ENCODE results near the gene CD19.
A peak's percentile ranks its signal among the peaks of the same experiment; 100 is the strongest.
"Not testable (repeated sequence)": the region's sequence is repeated elsewhere in the genome, so short reads cannot be mapped to it uniquely, and the experiment has no call there.

CD19 gene

DNA sequence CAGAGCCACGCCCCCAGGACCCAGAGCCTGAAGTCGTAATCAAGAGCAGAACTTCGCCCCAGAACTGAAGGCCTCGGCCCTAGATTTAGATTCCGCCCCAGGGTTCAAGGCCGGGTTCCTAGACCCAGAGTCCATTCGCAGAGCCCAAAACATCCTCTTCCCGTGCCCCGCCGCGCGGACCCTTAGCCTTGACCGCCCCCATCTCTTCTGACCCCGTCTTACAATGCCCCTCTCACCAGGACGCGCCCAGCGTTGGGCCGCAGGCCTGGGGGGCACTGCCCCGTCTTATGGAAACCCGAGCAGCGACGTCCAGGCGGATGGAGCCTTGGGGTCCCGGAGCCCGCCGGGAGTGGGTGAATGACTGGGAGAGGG lies 5.0 kb downstream of the CD19 start:
- no peak for DNase-seq (ENCODE audit: low spot score)

DNA sequence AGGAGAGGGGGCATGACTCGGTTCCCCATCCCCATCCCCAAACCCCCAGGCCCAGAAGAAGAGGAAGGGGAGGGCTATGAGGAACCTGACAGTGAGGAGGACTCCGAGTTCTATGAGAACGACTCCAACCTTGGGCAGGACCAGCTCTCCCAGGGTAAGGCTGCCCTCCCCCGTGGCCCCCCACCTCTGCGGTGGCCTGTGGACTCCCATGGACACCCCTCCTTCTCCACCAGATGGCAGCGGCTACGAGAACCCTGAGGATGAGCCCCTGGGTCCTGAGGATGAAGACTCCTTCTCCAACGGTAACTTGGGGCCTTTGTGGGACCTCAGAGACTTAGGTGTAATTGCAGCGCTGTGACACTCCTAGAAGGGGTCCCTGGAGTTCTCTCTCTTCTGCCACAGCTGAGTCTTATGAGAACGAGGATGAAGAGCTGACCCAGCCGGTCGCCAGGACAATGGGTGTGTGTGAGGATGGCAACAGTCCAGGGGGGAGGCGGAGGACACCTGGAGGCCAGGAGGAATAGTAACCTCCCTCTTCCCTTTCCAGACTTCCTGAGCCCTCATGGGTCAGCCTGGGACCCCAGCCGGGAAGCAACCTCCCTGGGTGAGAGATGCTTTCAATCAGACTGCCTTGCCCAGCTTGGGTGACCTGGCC lies 5.6 kb downstream of the CD19 start:
- DNase-seq (ENCODE audit: low spot score): no peak

DNA sequence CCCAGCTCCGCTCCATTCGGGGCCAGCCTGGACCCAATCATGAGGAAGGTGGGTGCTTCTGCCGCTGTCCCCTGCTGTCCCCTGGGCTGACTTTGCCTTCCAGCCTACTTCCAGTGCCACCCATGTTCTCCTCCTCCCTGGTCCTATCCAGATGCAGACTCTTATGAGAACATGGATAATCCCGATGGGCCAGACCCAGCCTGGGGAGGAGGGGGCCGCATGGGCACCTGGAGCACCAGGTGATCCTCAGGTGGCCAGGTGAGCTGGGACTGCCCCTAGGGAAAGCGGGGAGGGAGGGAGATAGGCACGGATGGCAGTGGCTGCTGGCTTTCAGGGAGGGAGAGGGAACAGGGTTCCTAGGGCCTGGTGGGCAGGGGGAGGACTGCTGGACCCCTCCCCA lies 7.0 kb downstream of the CD19 start:
- DNase-seq (ENCODE audit: low spot score): no peak

DNA sequence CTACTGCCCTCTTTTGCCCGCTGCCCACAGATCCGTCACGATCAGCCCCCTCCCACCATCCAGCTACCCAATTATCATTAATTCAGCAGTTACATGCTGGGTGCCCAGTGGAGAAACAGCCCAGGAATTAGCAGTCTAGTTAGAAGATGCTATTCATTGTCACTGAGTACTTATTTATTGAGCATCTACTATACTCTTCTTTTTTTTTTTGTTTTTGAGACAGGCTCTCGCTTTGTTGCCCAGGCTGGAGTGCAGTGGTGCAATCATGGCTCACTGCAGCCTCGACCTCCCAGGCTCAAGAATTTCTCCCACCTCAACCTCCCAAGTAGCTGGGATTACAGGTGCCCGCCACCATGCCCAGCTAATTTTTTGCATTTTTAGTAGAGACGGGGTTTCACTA lies 8.1 kb downstream of the CD19 start:
- DNase-seq (ENCODE audit: low spot score): not testable (repeated sequence)

DNA sequence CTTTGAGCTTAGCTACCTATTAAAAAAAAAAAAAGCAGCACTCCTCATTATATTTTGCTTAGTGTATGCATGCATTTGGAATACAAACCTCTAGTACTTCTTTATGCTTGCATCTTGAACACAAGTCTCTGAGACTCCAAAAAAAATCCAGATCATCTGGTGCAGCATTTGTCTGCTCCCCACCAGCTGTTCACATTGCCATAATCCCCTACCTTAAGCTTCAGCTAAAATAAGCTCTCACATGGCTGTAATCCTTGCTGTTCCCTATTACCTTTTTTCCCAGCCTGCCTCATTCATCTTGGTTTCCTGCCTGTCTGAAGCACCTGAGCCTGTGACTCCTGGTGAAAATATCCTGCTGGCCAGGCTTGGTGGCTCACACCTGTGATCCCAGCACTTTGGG lies 11.5 kb downstream of the CD19 start:
- no peak for DNase-seq (ENCODE audit: low spot score)

DNA sequence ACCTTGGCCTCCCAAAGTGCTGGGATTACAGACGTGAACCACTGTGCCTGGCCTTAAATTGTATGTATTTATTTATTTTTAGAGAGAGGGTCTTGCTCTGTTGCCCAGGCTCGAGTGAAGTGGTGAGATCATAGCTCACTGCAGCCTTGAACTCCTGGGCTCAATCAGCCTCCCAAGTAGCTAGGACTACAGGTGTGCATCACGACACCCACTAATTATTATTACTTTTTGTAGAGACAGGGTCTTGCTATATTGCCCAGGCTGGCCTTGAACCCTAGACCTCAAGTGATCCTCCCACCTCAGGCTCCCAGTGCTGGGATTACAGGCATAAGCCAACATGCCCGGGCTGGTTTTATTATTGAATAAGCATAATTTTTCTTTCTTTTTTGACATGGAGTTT lies 14.9 kb downstream of the CD19 start:
- DNase-seq (ENCODE audit: low spot score): no peak

DNA sequence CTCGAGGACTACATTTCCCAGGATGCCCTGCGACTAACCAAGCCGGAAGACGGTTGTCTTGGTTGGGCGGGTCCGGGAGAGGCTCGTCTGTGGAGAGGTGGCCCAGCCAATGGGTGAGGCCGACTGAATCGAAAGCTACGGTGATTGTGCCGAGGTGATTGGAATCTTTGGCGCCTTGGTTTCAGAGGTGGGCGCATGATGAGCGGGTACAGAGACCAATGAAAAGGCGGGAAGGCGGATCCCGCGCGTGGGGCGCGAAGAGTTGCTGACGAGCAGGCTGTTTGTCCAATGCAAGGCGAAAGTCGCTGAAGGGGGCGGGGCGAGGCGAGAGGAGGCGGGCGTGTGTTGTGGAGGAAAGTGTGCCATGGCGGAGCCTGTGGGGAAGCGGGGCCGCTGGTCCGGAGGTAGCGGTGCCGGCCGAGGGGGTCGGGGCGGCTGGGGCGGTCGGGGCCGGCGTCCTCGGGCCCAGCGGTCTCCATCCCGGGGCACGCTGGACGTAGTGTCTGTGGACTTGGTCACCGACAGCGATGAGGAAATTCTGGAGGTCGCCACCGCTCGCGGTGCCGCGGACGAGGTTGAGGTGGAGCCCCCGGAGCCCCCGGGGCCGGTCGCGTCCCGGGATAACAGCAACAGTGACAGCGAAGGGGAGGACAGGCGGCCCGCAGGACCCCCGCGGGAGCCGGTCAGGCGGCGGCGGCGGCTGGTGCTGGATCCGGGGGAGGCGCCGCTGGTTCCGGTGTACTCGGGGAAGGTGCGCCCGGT lies 19.1 kb downstream of the CD19 start, which contains the start of gene NFATC2IP:
Gene NFATC2IP (plus strand): TSS at position 290 of the 762 bp plus-strand sequence. CDS start 75 bp downstream, at position 365.
- peak; percentile 100 for DNase-seq (ENCODE audit: low spot score)

DNA sequence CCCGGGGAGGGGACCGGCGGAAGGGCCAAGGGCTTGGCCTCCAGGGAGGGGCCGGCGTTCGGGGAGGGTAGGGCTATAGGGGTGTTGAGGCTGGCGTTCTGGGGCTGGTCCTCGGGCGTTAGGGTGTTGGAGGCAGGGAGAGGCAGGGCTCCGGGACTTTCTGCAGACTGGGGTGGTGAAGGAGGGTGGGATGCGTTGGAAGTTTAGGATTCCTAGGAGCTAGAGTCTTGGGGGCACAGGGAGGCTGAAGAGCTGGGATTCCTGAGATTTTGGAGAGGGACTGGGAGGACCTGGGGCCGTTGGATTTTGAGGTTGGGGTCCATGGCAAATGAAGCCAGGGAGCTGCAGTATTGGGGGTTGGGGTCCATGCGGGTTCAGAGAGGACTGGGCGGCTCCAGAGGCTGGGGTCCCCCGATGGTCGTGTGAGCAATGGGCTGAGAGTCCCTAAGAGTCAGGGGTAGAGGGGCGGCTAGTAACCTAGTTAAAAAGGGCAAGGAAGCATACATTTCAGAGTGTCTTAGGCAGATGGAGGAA lies 19.7 kb downstream of the CD19 start:
- DNase-seq (ENCODE audit: low spot score): no peak

DNA sequence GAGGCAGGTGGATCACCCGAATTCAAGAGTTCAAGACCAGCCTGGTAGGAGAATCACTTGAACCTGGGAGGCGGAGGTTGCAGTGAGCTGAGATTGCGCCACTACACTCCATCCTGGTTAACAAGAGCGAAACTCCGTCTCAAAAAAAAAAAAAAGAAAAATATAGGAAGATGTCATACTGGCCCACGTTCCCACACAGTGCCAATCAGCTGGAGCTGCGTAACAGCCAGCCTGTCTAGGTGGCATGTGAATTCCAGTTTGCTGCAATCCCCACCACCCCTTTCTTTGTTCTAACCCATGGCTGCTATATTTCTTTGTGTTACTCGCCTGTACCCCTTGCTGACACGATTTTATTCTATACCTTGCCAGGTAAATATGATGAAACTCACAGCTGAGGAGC lies 26.4 kb downstream of the CD19 start:
- no peak for DNase-seq (ENCODE audit: low spot score)

DNA sequence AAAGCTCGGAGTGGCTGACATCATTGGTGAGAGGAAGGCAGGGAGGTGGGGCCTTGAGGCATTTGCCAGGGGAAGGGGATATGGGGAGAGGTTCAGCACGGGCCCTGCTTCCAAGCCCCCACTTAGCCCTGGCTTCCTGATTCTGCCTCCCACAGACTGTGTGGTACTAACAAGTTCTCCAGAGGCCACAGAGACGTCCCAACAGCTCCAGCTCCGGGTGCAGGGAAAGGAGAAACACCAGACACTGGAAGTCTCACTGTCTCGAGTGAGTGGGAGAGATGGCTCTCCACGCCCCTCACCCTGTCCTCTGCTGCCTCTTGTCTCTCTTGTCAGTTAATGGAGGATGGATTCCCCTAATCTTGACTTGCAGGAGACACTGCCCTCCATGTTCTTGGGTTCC lies 27.1 kb downstream of the CD19 start:
- DNase-seq (ENCODE audit: low spot score): no peak

DNA sequence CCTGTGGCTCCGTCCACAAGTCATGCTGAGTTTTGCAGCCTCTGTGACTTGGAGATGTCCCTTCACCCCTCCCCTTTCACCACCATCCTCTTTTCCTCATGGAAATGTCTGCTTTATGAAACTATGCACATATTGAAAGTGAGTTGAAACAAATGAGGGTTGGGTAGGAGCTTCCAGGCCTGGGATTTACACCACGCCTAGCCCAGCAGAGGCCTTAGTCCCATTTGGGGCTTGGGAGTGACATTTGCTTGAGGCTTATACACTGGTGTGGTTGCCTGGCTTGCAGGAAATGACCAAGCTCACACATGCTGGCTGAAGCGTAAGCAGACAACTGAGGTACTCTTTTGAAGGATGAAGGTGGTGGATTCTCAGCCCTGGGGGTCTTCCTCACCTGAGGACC lies 32.3 kb downstream of the CD19 start:
- DNase-seq (ENCODE audit: low spot score): no peak

DNA sequence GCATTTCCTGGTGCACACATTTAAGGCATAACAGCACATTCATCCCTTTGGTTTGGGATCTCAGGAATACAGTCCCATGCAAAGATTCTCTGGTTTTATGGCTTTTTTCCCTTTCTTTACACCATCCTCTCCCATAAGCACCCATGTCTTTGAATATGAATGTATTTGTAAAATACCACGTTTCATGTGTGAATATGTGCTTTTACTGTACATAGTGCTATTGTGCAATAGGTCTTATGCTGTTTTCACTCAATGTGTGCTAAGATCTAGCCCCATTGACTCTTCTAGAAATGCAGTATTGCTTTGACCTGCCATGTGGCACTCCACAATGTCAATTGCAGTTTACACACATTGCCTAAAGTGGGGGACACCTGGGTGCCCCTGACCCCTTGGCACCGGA lies 32.7 kb downstream of the CD19 start:
- no peak for DNase-seq (ENCODE audit: low spot score)

DNA sequence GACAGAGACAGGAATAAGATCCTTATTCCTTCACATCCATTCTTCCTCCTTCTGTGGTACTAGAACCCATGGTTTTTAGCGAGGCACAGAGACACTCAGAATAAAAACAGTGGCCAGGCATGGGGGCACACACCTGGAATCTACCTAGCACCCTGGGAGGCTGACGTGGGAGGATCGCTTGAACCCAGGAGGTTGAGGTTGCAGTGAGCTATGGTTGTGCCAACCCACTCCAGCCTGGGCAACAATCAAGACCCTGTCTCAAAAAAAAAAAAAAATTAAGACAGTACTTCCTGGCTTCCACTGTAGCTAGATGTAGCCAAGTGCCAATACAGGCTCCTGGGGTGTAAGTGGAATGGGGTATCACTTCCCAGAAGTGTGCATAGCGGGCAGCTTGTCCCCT lies 35.4 kb downstream of the CD19 start:
- no peak for DNase-seq (ENCODE audit: low spot score)

DNA sequence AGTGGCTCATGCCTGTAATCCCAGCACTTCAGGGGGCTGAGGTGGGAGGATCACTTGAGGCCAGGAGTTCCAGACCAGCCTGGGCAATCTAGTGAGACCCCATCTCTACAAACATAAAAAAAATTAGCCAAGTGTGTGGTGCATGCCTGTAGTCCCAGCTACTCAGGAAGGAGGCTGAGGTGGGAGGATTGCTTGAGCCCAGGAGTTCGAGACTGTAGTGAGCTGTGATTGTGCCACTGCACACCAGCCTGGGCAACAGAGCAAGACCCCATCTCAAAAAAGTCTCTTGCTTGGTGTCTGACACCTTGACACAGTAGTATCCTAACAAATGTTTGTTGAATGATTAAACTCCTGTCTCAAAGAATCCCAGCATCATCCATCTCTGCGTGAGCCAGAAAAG lies 37.9 kb downstream of the CD19 start:
- DNase-seq (ENCODE audit: low spot score): not testable (repeated sequence)

DNA sequence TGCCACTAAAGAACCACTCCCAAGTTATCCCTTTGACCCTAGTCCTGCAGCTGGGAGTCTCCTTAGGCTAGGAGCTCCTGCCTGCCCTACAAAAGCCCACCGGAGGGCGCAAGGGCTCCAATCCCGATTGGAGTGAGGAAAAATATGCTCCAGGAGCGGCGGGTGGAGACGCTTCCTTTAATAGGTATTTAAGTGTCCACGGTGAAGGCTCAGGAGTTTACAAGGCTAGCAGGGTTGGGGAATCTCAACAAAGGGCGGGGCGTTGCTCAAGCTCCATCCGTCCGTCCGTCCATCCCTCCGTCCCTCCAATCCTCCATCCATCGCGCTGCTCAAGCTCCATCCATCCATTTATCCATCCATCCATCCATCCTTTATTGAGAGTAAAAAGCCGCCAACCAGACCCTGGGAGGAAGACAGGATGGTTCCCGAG lies 42.3 kb downstream of the CD19 start:
- DNase-seq (ENCODE audit: low spot score): peak; percentile 64

DNA sequence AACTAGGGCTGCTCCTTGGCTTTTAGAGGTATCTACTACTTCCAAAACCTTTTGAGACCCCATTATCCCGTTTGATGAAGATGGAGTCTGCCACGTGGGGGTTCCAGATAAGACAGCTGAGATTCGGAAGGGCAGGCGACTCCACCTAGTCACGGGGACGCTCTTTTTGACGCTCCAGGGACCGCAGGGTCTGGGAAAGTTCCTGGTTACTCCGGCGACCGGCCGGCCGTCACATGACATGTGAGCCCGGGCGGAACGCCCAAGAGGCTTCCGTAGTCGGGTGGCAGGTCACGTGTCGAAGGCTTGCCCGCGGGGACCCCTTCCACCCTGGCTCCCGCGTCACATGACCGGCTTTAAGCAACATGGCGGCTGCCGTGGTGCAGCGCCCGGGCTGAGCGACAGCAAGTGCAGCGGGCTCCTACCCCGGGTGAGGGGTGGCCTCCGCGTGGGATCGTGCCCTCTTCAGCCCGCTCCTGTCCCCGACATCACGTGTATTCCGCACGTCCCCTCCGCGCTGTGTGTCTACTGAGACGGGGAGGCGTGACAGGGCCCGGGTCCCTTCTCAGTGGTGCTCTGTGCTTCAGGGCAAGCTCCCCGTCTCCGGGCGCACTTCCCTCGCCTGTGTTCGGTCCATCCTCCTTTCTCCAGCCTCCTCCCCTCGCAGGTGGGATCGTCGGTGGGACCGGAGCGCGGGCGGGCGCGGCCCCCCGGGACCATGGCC lies 42.8 kb downstream of the CD19 start, which contains the start of gene SPNS1:
Gene SPNS1 (plus strand): TSS at position 342 of the 721 bp plus-strand sequence. CDS start 374 bp downstream, at position 716.
- peak; percentile 92 for DNase-seq (ENCODE audit: low spot score)

DNA sequence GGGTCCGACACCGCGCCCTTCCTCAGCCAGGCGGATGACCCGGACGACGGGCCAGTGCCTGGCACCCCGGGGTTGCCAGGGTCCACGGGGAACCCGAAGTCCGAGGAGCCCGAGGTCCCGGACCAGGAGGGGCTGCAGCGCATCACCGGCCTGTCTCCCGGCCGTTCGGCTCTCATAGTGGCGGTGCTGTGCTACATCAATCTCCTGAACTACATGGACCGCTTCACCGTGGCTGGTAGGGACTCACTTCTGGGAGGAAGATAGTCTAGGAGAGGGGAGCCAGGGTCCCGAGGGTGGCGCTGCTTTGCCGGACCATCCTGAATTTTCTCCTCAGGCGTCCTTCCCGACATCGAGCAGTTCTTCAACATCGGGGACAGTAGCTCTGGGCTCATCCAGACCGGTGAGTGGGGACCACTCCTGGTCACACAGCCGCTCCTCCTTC lies 43.4 kb downstream of the CD19 start:
- no peak for DNase-seq (ENCODE audit: low spot score)

DNA sequence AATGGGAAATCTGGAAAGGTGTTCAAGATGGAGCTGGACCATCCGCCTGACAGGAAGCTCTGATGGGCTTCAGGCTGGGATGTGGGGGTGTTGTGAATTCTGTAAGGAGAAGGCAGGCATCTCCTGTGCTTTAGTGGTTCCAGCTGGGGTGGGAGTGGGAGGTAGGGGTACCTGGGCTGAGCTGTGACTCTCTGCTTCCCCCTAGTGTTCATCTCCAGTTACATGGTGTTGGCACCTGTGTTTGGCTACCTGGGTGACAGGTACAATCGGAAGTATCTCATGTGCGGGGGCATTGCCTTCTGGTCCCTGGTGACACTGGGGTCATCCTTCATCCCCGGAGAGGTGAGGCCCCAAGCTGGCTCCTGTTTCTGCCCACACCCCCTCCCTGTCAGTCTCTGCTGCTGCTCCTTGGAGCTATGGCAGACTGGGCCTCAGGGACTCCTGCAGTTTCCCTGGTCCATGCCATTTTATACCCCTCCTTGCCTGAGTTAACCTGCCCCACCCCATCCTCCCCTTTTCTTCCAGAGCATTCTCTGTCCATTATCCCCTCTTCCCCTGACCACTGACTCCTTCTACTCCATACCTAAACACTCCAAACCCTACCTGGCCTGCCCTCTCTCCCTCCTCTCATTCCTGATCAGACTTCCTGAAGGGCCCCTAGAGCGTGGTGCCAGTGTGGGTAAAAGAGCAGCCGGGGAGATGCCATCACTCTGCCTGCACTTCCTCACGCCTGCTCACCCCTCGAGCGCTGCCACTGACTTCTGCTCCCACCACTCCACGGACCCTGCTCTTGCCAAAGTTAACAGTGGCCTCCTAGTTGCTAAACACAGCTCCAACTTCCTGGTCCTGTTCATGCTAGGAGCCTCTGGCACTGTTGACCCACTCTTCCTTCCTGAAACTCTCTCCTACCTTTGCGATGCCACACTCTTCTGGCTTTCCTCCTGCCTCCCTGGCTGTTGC lies 46.2 kb downstream of the CD19 start:
- DNase-seq (ENCODE audit: low spot score): no peak

DNA sequence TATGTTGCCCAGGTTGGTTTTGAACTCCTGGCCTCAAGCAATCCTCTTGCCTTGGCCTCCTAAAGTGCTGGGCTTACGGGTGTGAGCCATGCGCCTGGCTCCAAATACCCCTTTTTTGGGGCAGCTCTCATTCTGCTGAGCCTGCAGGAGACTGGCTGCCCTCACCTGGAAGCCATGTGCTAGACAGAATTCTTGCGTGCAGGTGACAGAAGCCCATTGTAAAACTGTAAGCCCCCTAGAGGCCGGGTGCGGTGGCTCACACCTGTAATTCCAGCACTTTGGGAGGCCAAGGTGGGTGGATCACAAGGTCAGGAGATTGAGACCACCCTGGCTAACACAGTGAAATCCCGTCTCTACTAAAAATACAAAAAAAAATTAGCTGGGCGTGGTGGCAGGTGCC lies 48.6 kb downstream of the CD19 start:
- not testable (repeated sequence) for DNase-seq (ENCODE audit: low spot score)

DNA sequence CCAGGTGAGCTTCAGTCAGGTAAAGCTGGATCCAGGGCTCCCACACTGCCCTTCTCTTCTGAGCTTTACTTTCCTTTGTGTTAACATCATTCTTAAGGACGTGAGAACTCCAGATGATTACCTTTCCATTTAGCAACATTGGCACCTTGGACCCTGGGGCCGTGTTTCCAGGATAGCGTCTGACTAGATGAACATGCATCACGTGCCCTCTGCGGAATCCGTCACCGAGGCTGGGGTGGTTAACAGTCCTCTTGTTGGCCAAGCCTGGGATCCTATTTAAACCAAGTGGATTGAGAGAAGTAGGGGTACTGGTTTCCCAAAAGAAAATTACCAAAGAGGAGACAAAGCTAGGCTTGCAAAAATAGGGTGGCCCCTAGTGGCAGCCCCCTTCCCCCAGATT lies 49.2 kb downstream of the CD19 start:
- no peak for DNase-seq (ENCODE audit: low spot score)

DNA sequence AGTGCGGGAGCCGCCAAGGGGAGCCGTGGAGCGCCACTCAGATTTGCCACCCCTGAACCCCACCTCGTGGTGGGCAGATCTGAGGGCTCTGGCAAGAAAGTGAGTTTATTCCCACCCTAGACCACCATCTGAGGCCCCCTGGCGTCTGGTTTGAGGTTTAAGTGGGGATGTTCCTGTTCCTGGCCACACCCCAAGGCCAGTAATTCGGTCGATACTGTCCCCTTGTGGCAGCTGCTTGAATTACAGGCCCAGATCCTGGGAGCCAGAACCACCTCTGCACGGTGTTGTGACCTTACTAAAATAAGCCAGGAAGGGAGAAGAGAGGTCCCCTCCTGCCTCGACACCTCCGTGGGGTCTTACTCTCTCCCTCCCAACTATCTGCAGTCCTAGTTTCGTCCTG lies 49.7 kb downstream of the CD19 start:
- no peak for DNase-seq (ENCODE audit: low spot score)

All from globus pallidus (tissue), 1 donor.